Measurements from ENCODE around the gene CNIH1.

DNA sequence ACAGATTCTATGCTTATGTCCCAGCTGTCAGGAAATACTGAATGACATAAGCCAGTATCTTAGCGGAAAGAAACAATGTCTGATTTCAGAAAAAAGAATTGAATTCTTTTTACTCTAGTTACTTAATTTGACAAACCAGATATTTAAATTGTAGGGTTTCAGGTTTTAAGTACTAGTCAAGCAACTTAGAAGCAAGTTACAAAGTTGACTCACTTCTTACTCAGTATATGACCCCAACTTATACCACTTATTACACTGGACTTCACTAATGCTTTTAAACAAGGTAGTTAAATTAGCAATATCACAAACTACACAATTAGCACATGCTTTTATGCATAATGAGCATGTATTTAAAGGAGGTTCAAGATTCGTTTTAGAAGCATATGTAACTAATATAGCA, 40.5 kb upstream of the CNIH1 start:
- no peak for TF ChIP-seq TAF1 (IDR thresholded peaks at IDR 0.05; ENCODE audit: low read depth, low read length)
- no peak for TF ChIP-seq POLR2A (IDR thresholded peaks at IDR 0.05; ENCODE audit: low read depth, low read length)

Data from GM12891 (cell line).